IMR-90 (cell line): Measurements from ENCODE around the gene OR52W1. TPM values are rescaled to one million over a fixed set of nuclear protein-coding genes. Genes with fewer than 3 reads are reported as not detected.

Experiments used
- ATAC-seq: fragments of 200-7000 bp; cut with Tn5 transposase; 2 replicates; pipeline ENCODE4 v1.9.1; 2020; ENCODE audit warnings: low read depth, mild to moderate bottlenecking, moderate library complexity
- BruUV-seq: library from RNA; stranded (reverse); fragments of 400-500 nt; replicated peaks from 2 replicates; lab custom pipeline; 2021; lab: Mats Ljungman, UMichigan
- CTCF ChIA-PET: fragments of 300-600 bp; formaldehyde crosslinking; extraction: SDS; loops from one replicate; lab custom pipeline; 2021; ENCODE audit warnings: antibody characterized with exemption; lab: Yijun Ruan, JAX
- POLR2A ChIA-PET: fragments of 300-600 bp; sonication (Branson Sonifier 250); formaldehyde crosslinking; loops from one replicate; lab custom pipeline; 2022; ENCODE audit warnings: antibody characterized with exemption; ENCODE audit not compliant: unreplicated experiment; lab: Charles Lee
- DNase-seq: peaks from one replicate; pipeline ENCODE4 v3.0.0; 2013
- H2AFZ ChIP-seq: replicated peaks from 2 replicates; pipeline ENCODE3; 2013; ENCODE audit warnings: low read length, mild to moderate bottlenecking; ENCODE audit not compliant: poor library complexity
- H2AK5ac ChIP-seq: 2 replicates; pipeline ENCODE4 v1.6.1; 2013; ENCODE audit warnings: low read depth, low read length, inconsistent platforms
- H2AK9ac ChIP-seq: replicated peaks from 2 replicates; pipeline ENCODE3; 2013; ENCODE audit warnings: mild to moderate bottlenecking, low read depth, low read length, moderate library complexity; ENCODE audit not compliant: poor library complexity
- H2BK120ac ChIP-seq: 2 replicates; pipeline ENCODE4 v1.6.1; 2013; ENCODE audit warnings: low read depth, low read length, inconsistent platforms
- H2BK15ac ChIP-seq: 3 replicates; pipeline ENCODE4 v1.6.1; 2013; ENCODE audit warnings: low read depth, low read length, inconsistent platforms
- H2BK20ac ChIP-seq: 2 replicates; pipeline ENCODE4 v1.6.1; 2013; ENCODE audit warnings: low read depth, mild to moderate bottlenecking, inconsistent platforms, low read length, moderate library complexity
- H2BK5ac ChIP-seq: 2 replicates; pipeline ENCODE4 v1.6.1; 2013; ENCODE audit warnings: mild to moderate bottlenecking, low read depth, low read length, inconsistent platforms; ENCODE audit not compliant: poor library complexity, severe bottlenecking
- H3K14ac ChIP-seq: replicated peaks from 2 replicates; pipeline ENCODE4 v1.6.1; 2013; ENCODE audit warnings: low read depth, low read length, inconsistent platforms
- H3K18ac ChIP-seq: 2 replicates; pipeline ENCODE4 v1.6.1; 2013; ENCODE audit warnings: low read depth, low read length, control low read depth
- H3K23ac ChIP-seq: 2 replicates; pipeline ENCODE4 v1.6.1; 2013; ENCODE audit warnings: low read depth, low read length, inconsistent platforms
- H3K27ac ChIP-seq: 2 replicates; pipeline ENCODE4 v1.5.1; 2013; ENCODE audit warnings: mild to moderate bottlenecking, control low read depth, low read length; ENCODE audit not compliant: insufficient read depth
- H3K27me3 ChIP-seq: 2 replicates; pipeline ENCODE4 v1.6.1; 2013; ENCODE audit warnings: low read length; ENCODE audit not compliant: control insufficient read depth, insufficient read depth
- H3K36me3 ChIP-seq: 2 replicates; pipeline ENCODE4 v1.6.1; 2013; ENCODE audit warnings: low read length, mixed read lengths; ENCODE audit not compliant: control insufficient read depth, insufficient read depth
- H3K4ac ChIP-seq: 2 replicates; pipeline ENCODE4 v1.6.1; 2013; ENCODE audit warnings: low read depth, low read length, inconsistent platforms
- H3K4me1 ChIP-seq: 2 replicates; pipeline ENCODE4 v1.6.1; 2013; ENCODE audit warnings: low read length, mixed read lengths; ENCODE audit not compliant: control insufficient read depth, insufficient read depth
- H3K4me2 ChIP-seq: 2 replicates; pipeline ENCODE4 v1.6.1; 2013; ENCODE audit warnings: low read depth, mild to moderate bottlenecking, control low read depth, low read length, moderate library complexity
- H3K4me3 ChIP-seq: 2 replicates; pipeline ENCODE4 v1.5.1; 2013; ENCODE audit warnings: low read depth, mild to moderate bottlenecking, control low read depth, low read length, moderate library complexity; ENCODE audit not compliant: insufficient read depth
- H3K56ac ChIP-seq: 2 replicates; pipeline ENCODE4 v1.6.1; 2013; ENCODE audit warnings: low read length, inconsistent platforms; ENCODE audit not compliant: insufficient read depth; ENCODE audit errors: extremely low read depth
- H3K79me1 ChIP-seq, 2 experiments: 2 replicates each; pipeline ENCODE4 v1.6.1; 2013; ENCODE audit warnings: low read length in 2 of 2, inconsistent platforms in 1 of 2, low read depth in 1 of 2
- H3K9ac ChIP-seq: 2 replicates; pipeline ENCODE4 v1.6.1; 2013; ENCODE audit warnings: low read depth, low read length, control low read depth
- H3K9me1 ChIP-seq: 2 replicates; pipeline ENCODE4 v1.6.1; 2013; ENCODE audit warnings: low read length, inconsistent platforms; ENCODE audit not compliant: insufficient read depth
- H3K9me3 ChIP-seq: 2 replicates; pipeline ENCODE4 v1.6.1; 2013; ENCODE audit warnings: low read length; ENCODE audit not compliant: control insufficient read depth, insufficient read depth
- H4K20me1 ChIP-seq: 2 replicates; pipeline ENCODE4 v1.6.1; 2013; ENCODE audit warnings: low read length, inconsistent platforms; ENCODE audit not compliant: insufficient read depth
- H4K5ac ChIP-seq: 2 replicates; pipeline ENCODE4 v1.6.1; 2013; ENCODE audit warnings: mild to moderate bottlenecking, low read depth, low read length, control low read depth
- H4K8ac ChIP-seq, 2 experiments: 2 replicates each; pipeline ENCODE4 v1.6.1; 2013; ENCODE audit warnings: low read depth in 2 of 2, low read length in 2 of 2, control low read depth in 1 of 2, inconsistent platforms in 1 of 2
- H4K91ac ChIP-seq: 2 replicates; pipeline ENCODE4 v1.6.1; 2013; ENCODE audit warnings: low read depth, low read length, inconsistent platforms; ENCODE audit not compliant: insufficient read depth
- BHLHE40 ChIP-seq: fragments of 150-350 bp; IDR thresholded peaks from 2 replicates; pipeline ENCODE4 v1.6.1; 2016; ENCODE audit warnings: mild to moderate bottlenecking, low read depth, low read length
- CTCF ChIP-seq: conservative IDR thresholded peaks from 2 replicates; pipeline ENCODE4 v1.5.1; 2012; ENCODE audit warnings: mild to moderate bottlenecking, low read depth, low read length, improper control_type of control experiment
- ELK1 ChIP-seq: fragments of 150-350 bp; IDR thresholded peaks from 2 replicates; pipeline ENCODE4 v1.6.1; 2016; ENCODE audit warnings: low read depth, mild to moderate bottlenecking, low read length, moderate library complexity, borderline replicate concordance
- FOS ChIP-seq: fragments of 150-350 bp; IDR thresholded peaks from 2 replicates; pipeline ENCODE4 v1.6.1; 2016; ENCODE audit warnings: low read depth, low read length
- MAZ ChIP-seq: IDR thresholded peaks from 2 replicates; pipeline ENCODE4 v1.6.1; 2012; ENCODE audit warnings: low read depth, mild to moderate bottlenecking, low read length, improper control_type of control experiment, moderate library complexity, borderline replicate concordance
- MXI1 ChIP-seq: IDR thresholded peaks from 2 replicates; pipeline ENCODE4 v1.6.1; 2012; ENCODE audit warnings: low read depth, mild to moderate bottlenecking, low read length, moderate library complexity, borderline replicate concordance
- NFE2L2 ChIP-seq: fragments of 150-350 bp; IDR thresholded peaks from 2 replicates; pipeline ENCODE4 v1.6.1; 2016; ENCODE audit warnings: low read depth, mild to moderate bottlenecking, low read length
- POLR2A ChIP-seq: IDR thresholded peaks from 2 replicates; pipeline ENCODE4 v1.6.1; 2012; ENCODE audit warnings: mild to moderate bottlenecking, low read depth, low read length
- RFX5 ChIP-seq: IDR thresholded peaks from 2 replicates; pipeline ENCODE4 v1.8.0; 2012; ENCODE audit warnings: low read depth, mild to moderate bottlenecking, low read length, moderate library complexity
- SMC3 ChIP-seq: fragments of 150-350 bp; IDR thresholded peaks from 2 replicates; pipeline ENCODE4 v1.6.1; 2016; ENCODE audit warnings: low read depth, mild to moderate bottlenecking, antibody characterized with exemption, low read length, moderate library complexity
- USF2 ChIP-seq: fragments of 150-350 bp; IDR thresholded peaks from 2 replicates; pipeline ENCODE4 v1.6.1; 2017; ENCODE audit warnings: mild to moderate bottlenecking, antibody characterized with exemption, low read length, low read depth
- WGBS, 2 experiments: methylation state at CpG; one replicate each; pipeline versions ENCODE4 v1.1.5 to v1.1.7; 2013; ENCODE audit warnings: missing lambda C conversion rate in 2 of 2; ENCODE audit not compliant: insufficient read length in 1 of 2; ENCODE audit errors: extremely low coverage in 2 of 2; 5-methylcytosine and 5-hydroxymethylcytosine counted together
- dilution Hi-C: fragments of 300-500 bp; cut with HindIII; formaldehyde crosslinking; loops from one replicate; pipeline ENCODE4 v1.14.3; 2018; ENCODE audit warnings: low sequenced_read_pairs; ENCODE audit not compliant: unreplicated experiment
- in situ Hi-C: fragments of 300-500 bp; cut with MboI; formaldehyde crosslinking; loops from 3 replicates; pipeline ENCODE4 v1.14.3; 2019; ENCODE audit warnings: low sequenced_read_pairs, inconsistent platforms, mixed read lengths
- intact Hi-C: fragments of 100-400 bp; cut with micrococcal nuclease; formaldehyde crosslinking; loops from 2 replicates; pipeline ENCODE4 v1.10.0; 2022
- polyA plus RNA-seq, 3 experiments: library from polyadenylated mRNA; depleted of rRNA; stranded (reverse); fragments of >200 nt; gene quantifications; 2 replicates each; pipeline ENCODE4 v1.2.3, GENCODE V29; 2012; ENCODE audit warnings: low replicate concordance in 1 of 3
- total RNA-seq: library from RNA; depleted of rRNA; stranded (reverse); fragments of >200 nt; gene quantifications from 2 replicates; pipeline ENCODE4 v1.2.3, GENCODE V29; 2012

OR52W1 gene
- total and polyA plus RNA-seq, 2 of the 4 experiments (the other 2 are of a cell fraction), result not detected

- WGBS, 2 experiments, result no CpG with 5 or more reads among the region's 4 CpGs
- Histone ChIP-seq H2BK20ac (no peak overlapping the region), H3K18ac (no peak overlapping the region; the same call in 1 of the 2 replicates), H2BK5ac (no peak overlapping the region), H2BK120ac (no peak overlapping the region), H4K91ac (no peak overlapping the region), H4K20me1 (no peaks in the 10 kb centered on the region), H2AK9ac (no peak overlapping the region), H3K14ac (no peak overlapping the region), H3K56ac (no peak overlapping the region), H4K5ac (no peak overlapping the region), H3K4me1 (peaks cover 2% of the 10 kb centered on the region; the same call in 1 of the 2 replicates), H3K4me2 (no peak overlapping the region), H3K9ac (no peak overlapping the region), H3K9me3 (no peaks in the 10 kb centered on the region), H3K9me1 (no peaks in the 10 kb centered on the region), H3K79me1 (no peaks in the 10 kb centered on the region), H3K36me3 (no peaks in the 10 kb centered on the region), H3K4ac (no peak overlapping the region), H3K23ac (no peak overlapping the region), H2AFZ (no peak overlapping the region), H3K27me3 (peaks cover 1% of the 10 kb centered on the region; the same call in 1 of the 2 replicates), H4K8ac (no peak overlapping the region), H3K4me3 (no peak overlapping the region), H3K27ac (no peak overlapping the region), H2BK15ac (no peak overlapping the region), H2AK5ac (no peak overlapping the region)
- ATAC-seq, result peak; percentile 41; the same call in 1 of the 2 replicates
- no peak for TF ChIP-seq ELK1
- no peak for TF ChIP-seq FOS
- no peak for TF ChIP-seq MAZ
- TF ChIP-seq CTCF, result no peak
- TF ChIP-seq USF2, result no peak
- no peak for TF ChIP-seq RFX5
- no peak for TF ChIP-seq NFE2L2
- no peak for TF ChIP-seq POLR2A
- TF ChIP-seq SMC3, result no peak
- TF ChIP-seq MXI1, result no peak
- TF ChIP-seq BHLHE40, result no peak
- dilution Hi-C loops (no loop called here), in situ Hi-C loops (no loop called here), intact Hi-C loops (no loop called here)
- peak; percentile 38 for DNase-seq
- ChIA-PET POLR2A (no interaction called here), CTCF (no interaction called here)
- BruUV-seq, result no TSS peak
Measured at GRCh38 chr11:6197466-6198200, 1.4 kb upstream of the OR52W1 start.
